CD14-positive monocyte (primary cell): ENCODE measurements around the gene KLHL17. TPM values are rescaled to one million over a fixed set of nuclear protein-coding genes. Genes with fewer than 3 reads are reported as not detected.

Experiments
- DNase-seq, 3 donors: peaks; one replicate each; pipeline ENCODE4 v3.0.0-alpha.2; 2011 to 2022
- H2AFZ ChIP-seq: 2 replicates; pipeline ENCODE4 v1.6.0; 2012; ENCODE audit warnings: mild to moderate bottlenecking, low read depth, low read length, inconsistent platforms; ENCODE audit not compliant: insufficient read depth, poor library complexity, severe bottlenecking
- H3K27ac ChIP-seq, 2 donors: 1 replicate in 1 of 2; 2 replicates in 1 of 2; pipeline ENCODE4 v1.5.1; 2012 to 2013; ENCODE audit warnings: low read length in 2 of 2, control low read depth in 1 of 2, inconsistent platforms in 1 of 2, low read depth in 1 of 2, mild to moderate bottlenecking in 1 of 2
- H3K27me3 ChIP-seq, 2 donors: one replicate each; pipeline versions ENCODE4 v1.6.0 to v1.6.1; 2011 to 2013; ENCODE audit warnings: low read length in 2 of 2; ENCODE audit not compliant: control insufficient read depth in 2 of 2, insufficient read depth in 2 of 2
- H3K36me3 ChIP-seq, 2 donors: replicated peaks in 1 of 2; 1 replicate in 1 of 2; 2 replicates in 1 of 2; pipeline versions ENCODE4 v1.5.1 to v1.6.1; 2012 to 2013; ENCODE audit warnings: low read length in 2 of 2, control low read depth in 1 of 2, inconsistent platforms in 1 of 2, mild to moderate bottlenecking in 1 of 2; ENCODE audit not compliant: insufficient read depth in 2 of 2, control insufficient read depth in 1 of 2
- H3K4me1 ChIP-seq, 2 donors: 1 replicate in 1 of 2; 2 replicates in 1 of 2; pipeline versions ENCODE4 v1.5.1 to v1.6.1; 2012 to 2013; ENCODE audit warnings: low read length in 2 of 2, control low read depth in 1 of 2, inconsistent platforms in 1 of 2, mild to moderate bottlenecking in 1 of 2, moderate library complexity in 1 of 2; ENCODE audit not compliant: insufficient read depth in 2 of 2, control insufficient read depth in 1 of 2
- H3K4me2 ChIP-seq: replicated peaks from 2 replicates; pipeline ENCODE3; 2012; ENCODE audit warnings: low read length, moderate library complexity, mild to moderate bottlenecking; ENCODE audit not compliant: poor library complexity, severe bottlenecking; ENCODE audit errors: extremely low read depth
- H3K4me3 ChIP-seq, 3 experiments: fragments of 200-600 bp in 1 of 3; sonication (generic) in 1 of 3; replicated peaks in 1 of 3; 1 replicate in 2 of 3; 2 replicates in 1 of 3; pipeline ENCODE4 v1.5.1; 2011 to 2013; ENCODE audit warnings: low read length in 3 of 3, mild to moderate bottlenecking in 3 of 3, control low read depth in 2 of 3, low read depth in 2 of 3, inconsistent platforms in 1 of 3, moderate library complexity in 1 of 3
- H3K79me2 ChIP-seq: 2 replicates; pipeline ENCODE4 v1.6.0; 2012; ENCODE audit warnings: mild to moderate bottlenecking, control low read depth, inconsistent platforms, low read length, moderate library complexity; ENCODE audit not compliant: insufficient read depth
- H3K9ac ChIP-seq: 2 replicates; pipeline ENCODE4 v1.6.0; 2017; ENCODE audit warnings: low read length, mild to moderate bottlenecking; ENCODE audit not compliant: insufficient read depth, poor library complexity, severe bottlenecking
- H3K9me3 ChIP-seq, 2 donors: replicated peaks in 1 of 2; 1 replicate in 1 of 2; 2 replicates in 1 of 2; pipeline versions ENCODE4 v1.5.1 to v1.6.1; 2012 to 2013; ENCODE audit warnings: low read length in 2 of 2, control low read depth in 1 of 2; ENCODE audit not compliant: control insufficient read depth in 1 of 2, insufficient read depth in 1 of 2
- H4K20me1 ChIP-seq: 2 replicates; pipeline ENCODE4 v1.6.0; 2012; ENCODE audit warnings: mild to moderate bottlenecking, low read length, control low read depth, moderate library complexity; ENCODE audit not compliant: insufficient read depth
- H3K27ac Mint-ChIP-seq, 7 donors: one replicate each; pipeline ENCODE4 v1.8.0; 2020; ENCODE audit warnings: mild to moderate bottlenecking in 7 of 7, mixed read lengths in 7 of 7, moderate library complexity in 6 of 7, inconsistent platforms in 2 of 7
- H3K27me3 Mint-ChIP-seq, 3 donors: one replicate each; pipeline ENCODE4 v1.8.0; 2021 to 2022; ENCODE audit warnings: low read depth in 3 of 3, mild to moderate bottlenecking in 3 of 3, mixed read lengths in 3 of 3, moderate library complexity in 3 of 3, inconsistent platforms in 1 of 3
- H3K36me3 Mint-ChIP-seq, 2 donors: one replicate each; pipeline ENCODE4 v1.8.0; 2020; ENCODE audit warnings: mixed read lengths in 2 of 2, inconsistent platforms in 1 of 2, mild to moderate bottlenecking in 1 of 2
- H3K4me1 Mint-ChIP-seq: one replicate; pipeline ENCODE4 v1.8.0; 2020; ENCODE audit warnings: mild to moderate bottlenecking, mixed read lengths
- H3K4me3 Mint-ChIP-seq, 2 donors: one replicate each; pipeline ENCODE4 v1.8.0; 2020; ENCODE audit warnings: mild to moderate bottlenecking in 2 of 2, mixed read lengths in 2 of 2, moderate library complexity in 1 of 2
- H3K9me3 Mint-ChIP-seq, 7 donors: one replicate each; pipeline ENCODE4 v1.8.0; 2020 to 2022; ENCODE audit warnings: mixed read lengths in 7 of 7, mild to moderate bottlenecking in 6 of 7, moderate library complexity in 6 of 7, inconsistent platforms in 2 of 7
- WGBS: methylation state at CpG from one replicate; pipeline ENCODE4 v1.1.5; 2013; ENCODE audit warnings: missing lambda C conversion rate; ENCODE audit not compliant: insufficient coverage; 5-methylcytosine and 5-hydroxymethylcytosine counted together
- intact Hi-C, 2 donors: fragments of 100-400 bp; cut with micrococcal nuclease; formaldehyde crosslinking; loops; one replicate each; pipeline versions ENCODE4 v1.15.0 to v1.15.1; 2023
- polyA plus RNA-seq, 3 donors: library from polyadenylated mRNA; depleted of rRNA in 1 of 3; unstranded in 2 of 3; stranded (reverse) in 1 of 3; fragments of 300-500 nt in 2 of 3; fragments of >200 nt in 1 of 3; fragmentation: Illumina TruSeq in 2 of 3; gene quantifications; 1 replicate in 2 of 3; 2 replicates in 1 of 3; pipeline ENCODE4 v1.2.3, GENCODE V29; 2012 to 2021
- TF ChIP-seq, protein P1 (sequence below): fragments of 200-600 bp; IDR thresholded peaks from one replicate; pipeline ENCODE4 v1.8.0; 2022; ENCODE audit warnings: antibody characterized with exemption, mild to moderate bottlenecking

The KLHL17 gene
- polyA plus RNA-seq, 3 donors = 0.31 to 48.1 (median 0.71) TPM

DNA sequence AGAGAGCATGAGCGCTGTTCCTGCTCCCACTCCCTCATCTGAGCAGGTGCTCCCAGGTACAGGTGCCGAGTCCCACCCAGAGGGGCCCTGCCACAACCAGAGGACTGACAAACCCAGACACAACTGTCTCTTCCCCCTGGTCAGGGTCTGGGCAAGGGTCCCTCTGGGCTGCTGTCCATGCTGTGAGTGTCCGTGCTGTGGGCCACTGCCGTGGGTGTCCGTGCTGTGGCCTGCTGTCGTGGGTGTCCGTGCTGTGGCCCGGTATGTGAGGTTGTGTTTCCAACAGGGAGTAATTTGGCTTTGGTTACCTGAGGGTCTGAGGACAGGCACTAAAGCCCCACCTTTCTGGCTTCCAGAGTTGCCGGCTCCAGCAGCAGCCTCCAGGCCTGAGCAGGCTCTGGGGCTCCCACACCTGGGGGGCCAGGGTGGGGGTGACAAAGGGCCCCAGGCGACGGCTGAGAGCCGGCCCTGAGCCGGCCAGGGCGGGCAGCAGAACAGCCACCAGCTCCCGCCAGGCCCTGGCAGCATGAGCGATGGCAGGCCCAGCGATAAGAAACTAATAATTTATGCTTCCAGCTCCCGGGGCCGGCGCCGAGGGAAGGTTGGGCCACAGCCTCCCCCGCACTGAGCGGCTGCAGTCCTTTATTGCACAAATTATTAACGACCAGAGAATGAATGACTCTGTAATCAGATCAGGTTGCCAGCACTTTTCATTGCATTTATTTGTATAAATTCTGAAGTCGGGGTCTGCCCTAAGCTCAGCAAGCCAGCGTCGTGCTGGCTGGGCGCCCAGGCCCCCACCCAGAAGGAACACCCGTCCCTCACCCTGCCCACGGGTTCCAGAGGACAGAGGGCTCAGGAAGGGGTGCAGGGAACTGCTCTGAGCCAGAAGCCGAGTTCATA is 44.0 kb upstream of the KLHL17 start:
- Histone ChIP-seq H3K4me1 (peaks cover 5 to 11% of the 10 kb centered on the region in 2 donors), H3K4me3 (no peak overlapping the region), H3K79me2 (no peaks in the 10 kb centered on the region), H2AFZ (no peak overlapping the region), H3K27ac (no peak overlapping the region), H3K36me3 (no peaks in the 10 kb centered on the region), H3K9me3 (peaks cover 0 to 3% of the 10 kb centered on the region in 2 donors), H3K27me3 (peaks cover 0 to 23% of the 10 kb centered on the region in 2 donors), H4K20me1 (no peaks in the 10 kb centered on the region), H3K4me2 (no peak overlapping the region), H3K9ac (no peak overlapping the region)
- intact Hi-C loops = no loop called here
- Mint-ChIP-seq H3K27me3 (peaks cover 35 to 71% (median 36%) of the 10 kb centered on the region in 3 donors), H3K4me1 (peaks cover 17% of the 10 kb centered on the region), H3K36me3 (peaks cover 0 to 2% of the 10 kb centered on the region in 2 donors), H3K4me3 (no peak overlapping the region), H3K27ac (no peak overlapping the region), H3K9me3 (peaks cover 0 to 3% (median 2%) of the 10 kb centered on the region in 7 donors)
- no peak for DNase-seq
- TF ChIP-seq, protein P1, sequence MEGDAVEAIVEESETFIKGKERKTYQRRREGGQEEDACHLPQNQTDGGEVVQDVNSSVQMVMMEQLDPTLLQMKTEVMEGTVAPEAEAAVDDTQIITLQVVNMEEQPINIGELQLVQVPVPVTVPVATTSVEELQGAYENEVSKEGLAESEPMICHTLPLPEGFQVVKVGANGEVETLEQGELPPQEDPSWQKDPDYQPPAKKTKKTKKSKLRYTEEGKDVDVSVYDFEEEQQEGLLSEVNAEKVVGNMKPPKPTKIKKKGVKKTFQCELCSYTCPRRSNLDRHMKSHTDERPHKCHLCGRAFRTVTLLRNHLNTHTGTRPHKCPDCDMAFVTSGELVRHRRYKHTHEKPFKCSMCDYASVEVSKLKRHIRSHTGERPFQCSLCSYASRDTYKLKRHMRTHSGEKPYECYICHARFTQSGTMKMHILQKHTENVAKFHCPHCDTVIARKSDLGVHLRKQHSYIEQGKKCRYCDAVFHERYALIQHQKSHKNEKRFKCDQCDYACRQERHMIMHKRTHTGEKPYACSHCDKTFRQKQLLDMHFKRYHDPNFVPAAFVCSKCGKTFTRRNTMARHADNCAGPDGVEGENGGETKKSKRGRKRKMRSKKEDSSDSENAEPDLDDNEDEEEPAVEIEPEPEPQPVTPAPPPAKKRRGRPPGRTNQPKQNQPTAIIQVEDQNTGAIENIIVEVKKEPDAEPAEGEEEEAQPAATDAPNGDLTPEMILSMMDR = no peak
- WGBS = 27% methylated on average over 29 of the region's 31 CpGs

DNA sequence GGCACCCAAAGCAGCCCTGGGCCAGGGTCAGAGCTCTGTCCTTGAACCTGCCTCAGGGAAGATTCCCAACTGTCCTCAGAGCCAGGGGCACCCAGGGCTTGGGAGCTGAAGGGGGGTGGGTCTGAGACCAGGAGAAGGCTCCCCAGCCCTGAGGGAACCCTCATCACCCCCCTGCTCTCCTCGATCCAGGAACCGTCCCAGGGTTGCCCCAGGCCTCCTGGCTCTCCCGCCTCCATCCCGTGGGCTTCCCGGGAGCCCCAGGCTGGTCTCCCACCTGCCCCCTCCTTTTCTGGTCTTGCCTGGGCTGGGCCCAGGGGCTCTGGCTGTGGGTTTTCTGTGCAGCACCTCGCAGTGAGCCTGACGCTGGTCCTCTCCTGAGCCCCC is 43.3 kb upstream of the KLHL17 start:
- Mint-ChIP-seq H3K4me3 (peak overlapping the region in 1 of 2 donors; percentile 48), H3K36me3 (peaks cover 0 to 4% of the 10 kb centered on the region in 2 donors), H3K27me3 (peaks cover 40 to 75% (median 42%) of the 10 kb centered on the region in 3 donors), H3K9me3 (peaks cover 0 to 4% (median 2%) of the 10 kb centered on the region in 7 donors), H3K27ac (no peak overlapping the region), H3K4me1 (peaks cover 17% of the 10 kb centered on the region)
- Histone ChIP-seq H3K27me3 (peaks cover 0 to 27% of the 10 kb centered on the region in 2 donors), H3K4me3 (no peak overlapping the region), H3K4me2 (no peak overlapping the region), H3K9ac (no peak overlapping the region), H4K20me1 (no peaks in the 10 kb centered on the region), H2AFZ (no peak overlapping the region), H3K4me1 (peaks cover 5 to 11% of the 10 kb centered on the region in 2 donors), H3K79me2 (no peaks in the 10 kb centered on the region), H3K36me3 (no peaks in the 10 kb centered on the region), H3K9me3 (peaks cover 0 to 4% of the 10 kb centered on the region in 2 donors), H3K27ac (no peak overlapping the region)
- 80% methylated on average over 6 of the region's 7 CpGs for WGBS
- DNase-seq = no peak
- intact Hi-C loops = no loop called here
- TF ChIP-seq, protein P1 = no peak
